NCI-H146 (cell line): ENCODE data around the gene CCDC167.
"Not testable (repeated sequence)": the region's sequence is repeated elsewhere in the genome, so short reads cannot be mapped to it uniquely, and the experiment has no call there.

Experiments used
- DNase-seq: peaks from one replicate; lab custom pipeline; 2025; lab: John Stamatoyannopoulos, UW

CCDC167 gene

GRCh38 chr6:37511201-37511600, 11.5 kb upstream of the CCDC167 start:
- DNase-seq = no peak

- DNase-seq = peak; percentile 60
These were observed 8.2 kb upstream of the CCDC167 start for GRCh38 chr6:37507690-37508421.

- DNase-seq = no peak
These were observed 7.4 kb upstream of the CCDC167 start for GRCh38 chr6:37507077-37507476.

- DNase-seq = no peak
These were observed 6.8 kb upstream of the CCDC167 start for GRCh38 chr6:37506479-37506878.

- DNase-seq = no peak
These were observed 4.3 kb upstream of the CCDC167 start for GRCh38 chr6:37504024-37504423.

GRCh38 chr6:37503309-37503965, 3.7 kb upstream of the CCDC167 start:
- no peak for DNase-seq

- DNase-seq = peak; percentile 99
These were observed 3.1 kb upstream of the CCDC167 start for GRCh38 chr6:37502703-37503291.

GRCh38 chr6:37501632-37502491, 2.2 kb upstream of the CCDC167 start:
- DNase-seq = no peak

- not testable (repeated sequence) for DNase-seq
These were observed 1.2 kb upstream of the CCDC167 start for GRCh38 chr6:37500904-37501303.

GRCh38 chr6:37500294-37500608, 558 bp upstream of the CCDC167 start:
- DNase-seq = no peak

GRCh38 chr6:37496951-37497885, 2.5 kb downstream of the CCDC167 start:
- DNase-seq = no peak

- peak; percentile 64 for DNase-seq
These were observed 4.3 kb downstream of the CCDC167 start for GRCh38 chr6:37495244-37495934.

- DNase-seq = no peak
These were observed 6.1 kb downstream of the CCDC167 start for GRCh38 chr6:37493661-37493995.

GRCh38 chr6:37492991-37493660, 6.6 kb downstream of the CCDC167 start:
- peak; percentile 87 for DNase-seq

- no peak for DNase-seq
These were observed 7.3 kb downstream of the CCDC167 start for GRCh38 chr6:37492236-37492972.

- no peak for DNase-seq
These were observed 7.9 kb downstream of the CCDC167 start for GRCh38 chr6:37491830-37492208.

- DNase-seq = no peak
These were observed 8.4 kb downstream of the CCDC167 start for GRCh38 chr6:37491171-37491829.

- no peak for DNase-seq
These were observed 9.0 kb downstream of the CCDC167 start for GRCh38 chr6:37490536-37491170.
